HG03066 (cell line): ENCODE measurements around the gene ABHD17B.

ENCODE experiments used
- ATAC-seq: cut with Tn5 transposase; IDR thresholded peaks from one replicate; pipeline ENCODE4 v1.9.1; 2021; ENCODE audit warnings: low read depth; ENCODE audit not compliant: unreplicated experiment

ABHD17B gene

GRCh38 chr9:71822935-71823334 is 88.1 kb downstream of the ABHD17B start:
- ATAC-seq = no peak

GRCh38 chr9:71822456-71822855 is 88.5 kb downstream of the ABHD17B start:
- ATAC-seq = no peak

GRCh38 chr9:71821405-71821804 is 89.6 kb downstream of the ABHD17B start:
- ATAC-seq = no peak

GRCh38 chr9:71820403-71820921 is 90.5 kb downstream of the ABHD17B start:
- ATAC-seq = no peak

- ATAC-seq = no peak
Measured at GRCh38 chr9:71819115-71819739, 91.8 kb downstream of the ABHD17B start.

GRCh38 chr9:71816916-71817451 is 94.0 kb downstream of the ABHD17B start:
- no peak for ATAC-seq
